PC-3 (cell line): ENCODE measurements around the gene AMMECR1L. TPM values are rescaled to one million over a fixed set of nuclear protein-coding genes. Genes with fewer than 3 reads are reported as not detected.

ENCODE experiments used
- ATAC-seq: fragments of 200-7000 bp; cut with Tn5 transposase; 2 replicates; pipeline ENCODE4 v1.9.1; 2020; ENCODE audit warnings: mild to moderate bottlenecking, moderate library complexity
- BruUV-seq: library from RNA; stranded (reverse); fragments of 400-500 nt; replicated peaks from 2 replicates; lab custom pipeline; 2021; lab: Mats Ljungman, UMichigan
- CTCF ChIA-PET: fragments of 300-600 bp; sonication (Branson Sonifier 250); formaldehyde crosslinking; loops from one replicate; lab custom pipeline; 2022; ENCODE audit warnings: antibody characterized with exemption; lab: Charles Lee
- POLR2A ChIA-PET: fragments of 300-600 bp; sonication (Branson Sonifier 250); formaldehyde crosslinking; loops from one replicate; lab custom pipeline; 2022; ENCODE audit warnings: antibody characterized with exemption; ENCODE audit not compliant: unreplicated experiment; lab: Charles Lee
- DNase-seq: peaks from one replicate; pipeline ENCODE4 v3.0.0-alpha.2; 2015
- H2AFZ ChIP-seq: fragments of 300-600 bp; sonication (generic); 2 replicates; pipeline ENCODE4 v1.6.0; 2016; ENCODE audit warnings: antibody characterized with exemption, low read length
- H3F3A ChIP-seq: fragments of 300-600 bp; sonication (generic); one replicate; pipeline ENCODE4 v1.6.0; 2017; ENCODE audit warnings: antibody characterized with exemption, low read length, control low read depth, mild to moderate bottlenecking; ENCODE audit not compliant: unreplicated experiment
- H3K27ac ChIP-seq: fragments of 300-600 bp; sonication (generic); 2 replicates; pipeline ENCODE4 v1.5.1; 2016; ENCODE audit warnings: mild to moderate bottlenecking, low read length
- H3K27me3 ChIP-seq: fragments of 300-600 bp; sonication (generic); 2 replicates; pipeline ENCODE4 v1.6.1; 2016; ENCODE audit warnings: low read length, mixed read lengths
- H3K36me3 ChIP-seq: fragments of 300-600 bp; sonication (generic); 2 replicates; pipeline ENCODE4 v1.6.1; 2016; ENCODE audit warnings: low read depth, mixed run types, low read length, mixed read lengths
- H3K4me1 ChIP-seq: fragments of 300-600 bp; sonication (generic); 2 replicates; pipeline ENCODE4 v1.5.1; 2016; ENCODE audit warnings: low read length; ENCODE audit not compliant: insufficient read depth
- H3K4me2 ChIP-seq: fragments of 300-600 bp; sonication (generic); 2 replicates; pipeline ENCODE4 v1.6.0; 2016; ENCODE audit warnings: low read length
- H3K4me3 ChIP-seq: fragments of 300-600 bp; sonication (generic); 2 replicates; pipeline ENCODE4 v1.5.1; 2016; ENCODE audit warnings: mild to moderate bottlenecking, low read length, mixed read lengths
- H3K79me2 ChIP-seq: fragments of 300-600 bp; sonication (generic); 2 replicates; pipeline ENCODE4 v1.6.1; 2017; ENCODE audit warnings: low read length, mixed read lengths
- H3K9ac ChIP-seq: fragments of 300-600 bp; sonication (generic); 2 replicates; pipeline ENCODE4 v1.6.0; 2016; ENCODE audit warnings: mild to moderate bottlenecking, low read length
- H3K9me2 ChIP-seq: fragments of 300-600 bp; sonication (generic); replicated peaks from 2 replicates; pipeline ENCODE4 v1.6.1; 2016; ENCODE audit warnings: mixed run types, low read length, mixed read lengths
- H3K9me3 ChIP-seq: fragments of 300-600 bp; sonication (generic); 2 replicates; pipeline ENCODE4 v1.6.1; 2016; ENCODE audit warnings: low read length, mixed read lengths
- H4K20me1 ChIP-seq: fragments of 300-600 bp; sonication (generic); 2 replicates; pipeline ENCODE4 v1.6.1; 2016; ENCODE audit warnings: low read length, mixed read lengths
- CTCF ChIP-seq: fragments of 300-600 bp; sonication (generic); conservative IDR thresholded peaks from 2 replicates; pipeline ENCODE4 v1.5.1; 2017; ENCODE audit warnings: antibody characterized with exemption, low read depth, mild to moderate bottlenecking, low read length
- EZH2 ChIP-seq: fragments of 300-600 bp; sonication (generic); IDR thresholded peaks from one replicate; pipeline ENCODE4 v1.6.1; 2017; ENCODE audit warnings: antibody characterized with exemption, mild to moderate bottlenecking, low read length; ENCODE audit not compliant: unreplicated experiment
- EZH2phosphoT487 ChIP-seq: fragments of 300-600 bp; sonication (generic); IDR thresholded peaks from 2 replicates; pipeline ENCODE4 v1.6.1; 2018; ENCODE audit warnings: mild to moderate bottlenecking, antibody characterized with exemption, low read length, borderline replicate concordance
- intact Hi-C: fragments of 100-400 bp; cut with micrococcal nuclease; formaldehyde crosslinking; loops from 2 replicates; pipeline ENCODE4 v1.9.0; 2023
- total RNA-seq: library from RNA; depleted of rRNA; stranded (reverse); fragments of >200 nt; gene quantifications from 2 replicates; pipeline ENCODE4 v1.2.3, GENCODE V29; 2014

AMMECR1L gene
- total RNA-seq, 1 experiment from 2014 or later = 10.9 TPM

GRCh38 chr2:127864877-127865276 is 20.9 kb downstream of the AMMECR1L start:
- Histone ChIP-seq H3K36me3 (peaks cover 58% of the 10 kb centered on the region), H3K27me3 (no peaks in the 10 kb centered on the region), H3K4me2 (no peak overlapping the region), H3K4me1 (no peaks in the 10 kb centered on the region), H3K9me3 (no peaks in the 10 kb centered on the region), H3K9ac (no peak overlapping the region), H3K9me2 (no peaks in the 10 kb centered on the region), H3K79me2 (no peaks in the 10 kb centered on the region; the same call in 1 of the 2 replicates), H3F3A (peaks cover 9% of the 10 kb centered on the region), H2AFZ (no peak overlapping the region), H4K20me1 (peaks cover 3% of the 10 kb centered on the region; the same call in 1 of the 2 replicates), H3K4me3 (no peak overlapping the region), H3K27ac (no peak overlapping the region)
- intact Hi-C loops = no loop called here
- BruUV-seq = no TSS peak
- POLR2A ChIA-PET = no interaction called here
- ATAC-seq (peak; percentile 46), DNase-seq (no peak)
- TF ChIP-seq CTCF (peak; percentile 33; the same call in 1 of the 2 replicates), EZH2 (no peak)
- CTCF ChIA-PET = no interaction called here

GRCh38 chr2:127862228-127862627 is 23.5 kb downstream of the AMMECR1L start:
- ATAC-seq (no peak), DNase-seq (no peak)
- TF ChIP-seq EZH2 (no peak), EZH2phosphoT487 (no peak), CTCF (no peak)
- ChIA-PET CTCF (no interaction called here), POLR2A (no interaction called here)
- H3K9me3 ChIP-seq = no peaks in the 10 kb centered on the region
- H3K36me3 ChIP-seq = peaks cover 39% of the 10 kb centered on the region
- no peaks in the 10 kb centered on the region for H3K27me3 ChIP-seq
- peaks cover 7% of the 10 kb centered on the region for H3K79me2 ChIP-seq
- H3K4me3 ChIP-seq = no peak overlapping the region
- H3K9me2 ChIP-seq = no peaks in the 10 kb centered on the region
- H3K4me1 ChIP-seq = no peaks in the 10 kb centered on the region; the same call in 1 of the 2 replicates
- peaks cover 3% of the 10 kb centered on the region; the same call in 1 of the 2 replicates for H4K20me1 ChIP-seq
- intact Hi-C loops = no loop called here
- no peak overlapping the region for H3K27ac ChIP-seq
- H3F3A ChIP-seq = peaks cover 9% of the 10 kb centered on the region
- H3K9ac ChIP-seq = no peak overlapping the region
- H3K4me2 ChIP-seq = no peak overlapping the region
- no peak overlapping the region for H2AFZ ChIP-seq
- no TSS peak for BruUV-seq

- intact Hi-C loops = no loop called here
- no peaks in the 10 kb centered on the region for H3K27me3 ChIP-seq
- no peak overlapping the region for H2AFZ ChIP-seq
- peaks cover 21% of the 10 kb centered on the region for H3K36me3 ChIP-seq
- DNase-seq (no peak), ATAC-seq (no peak)
- ChIA-PET CTCF (no interaction called here), POLR2A (no interaction called here)
- H3K9me3 ChIP-seq = no peaks in the 10 kb centered on the region
- H3K4me1 ChIP-seq = peaks cover 14% of the 10 kb centered on the region
- TF ChIP-seq EZH2phosphoT487 (no peak), CTCF (no peak), EZH2 (no peak)
- H3K27ac ChIP-seq = no peak overlapping the region
- no peak overlapping the region for H3K4me2 ChIP-seq
- peaks cover 28% of the 10 kb centered on the region for H3K79me2 ChIP-seq
- no peaks in the 10 kb centered on the region for H3K9me2 ChIP-seq
- no peak overlapping the region for H3K9ac ChIP-seq
- H4K20me1 ChIP-seq = 0 out of 2 replicates have a peak, but pooled peaks cover 5% of the 10 kb centered on the region
- no peak overlapping the region for H3K4me3 ChIP-seq
- no TSS peak for BruUV-seq
- peaks cover 9% of the 10 kb centered on the region for H3F3A ChIP-seq
Measured at GRCh38 chr2:127860130-127860529, 25.6 kb downstream of the AMMECR1L start.
